ENCODE results near the gene PRIM1.

GRCh38 chr12:56724701-56724971 is 27.5 kb downstream of the PRIM1 start:
- TF ChIP-seq CTCF (conservative IDR thresholded peaks at IDR 0.05; ENCODE audit: low read depth, low read length) (no peak), EZH2 (IDR thresholded peaks at IDR 0.05; ENCODE audit: low read length, unreplicated experiment) (no peak), EZH2phosphoT487 (IDR thresholded peaks at IDR 0.05; ENCODE audit: borderline replicate concordance, low read length) (no peak)
